Measurements from ENCODE around the gene COPA.

COPA gene

DNA sequence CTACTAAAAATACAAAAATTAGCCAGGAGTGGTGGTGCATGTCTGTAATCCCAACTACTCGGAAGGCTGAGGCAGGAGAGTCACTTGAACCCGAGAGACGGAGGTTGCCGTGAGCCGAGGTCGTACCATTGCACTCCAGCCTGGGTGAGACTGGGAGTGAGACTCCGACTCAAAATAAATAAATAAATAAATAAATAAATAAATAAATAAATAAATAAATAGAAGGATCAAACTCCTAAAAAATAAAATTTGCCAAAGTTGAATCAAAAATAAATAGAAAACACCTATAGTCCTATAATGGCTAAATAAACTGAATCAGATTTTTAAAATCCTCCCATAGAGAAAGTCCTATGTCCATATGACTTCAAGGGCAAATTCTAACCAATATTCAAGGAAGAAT, 42.9 kb downstream of the COPA start:
- Histone ChIP-seq H3K27ac (replicated peaks) (no peak overlapping the region), H3K27me3 (ENCODE audit: insufficient read depth, poor library complexity, severe bottlenecking) (no peaks in the 10 kb centered on the region), H3K4me3 (replicated peaks; ENCODE audit: insufficient read depth, low read length) (no peak overlapping the region)
- no peak for TF ChIP-seq POLR2AphosphoS5 (IDR thresholded peaks at IDR 0.05; ENCODE audit: low read depth)
- TF ChIP-seq REST (IDR thresholded peaks at IDR 0.05; ENCODE audit: insufficient replicate concordance, low read depth): no peak
- no peak for TF ChIP-seq SPI1 (IDR thresholded peaks at IDR 0.05; ENCODE audit: borderline replicate concordance, low read depth)
- no peak for TF ChIP-seq GABPA (IDR thresholded peaks at IDR 0.05; ENCODE audit: low read depth)
- TF ChIP-seq, protein P1, sequence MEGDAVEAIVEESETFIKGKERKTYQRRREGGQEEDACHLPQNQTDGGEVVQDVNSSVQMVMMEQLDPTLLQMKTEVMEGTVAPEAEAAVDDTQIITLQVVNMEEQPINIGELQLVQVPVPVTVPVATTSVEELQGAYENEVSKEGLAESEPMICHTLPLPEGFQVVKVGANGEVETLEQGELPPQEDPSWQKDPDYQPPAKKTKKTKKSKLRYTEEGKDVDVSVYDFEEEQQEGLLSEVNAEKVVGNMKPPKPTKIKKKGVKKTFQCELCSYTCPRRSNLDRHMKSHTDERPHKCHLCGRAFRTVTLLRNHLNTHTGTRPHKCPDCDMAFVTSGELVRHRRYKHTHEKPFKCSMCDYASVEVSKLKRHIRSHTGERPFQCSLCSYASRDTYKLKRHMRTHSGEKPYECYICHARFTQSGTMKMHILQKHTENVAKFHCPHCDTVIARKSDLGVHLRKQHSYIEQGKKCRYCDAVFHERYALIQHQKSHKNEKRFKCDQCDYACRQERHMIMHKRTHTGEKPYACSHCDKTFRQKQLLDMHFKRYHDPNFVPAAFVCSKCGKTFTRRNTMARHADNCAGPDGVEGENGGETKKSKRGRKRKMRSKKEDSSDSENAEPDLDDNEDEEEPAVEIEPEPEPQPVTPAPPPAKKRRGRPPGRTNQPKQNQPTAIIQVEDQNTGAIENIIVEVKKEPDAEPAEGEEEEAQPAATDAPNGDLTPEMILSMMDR (IDR thresholded peaks at IDR 0.05; ENCODE audit: insufficient read depth, low read length): no peak
- no peak for DNase-seq (ENCODE audit: low read depth in 1 of 2, low spot score in 1 of 2)

GRCh38 chr1:160296036-160296435, 47.0 kb downstream of the COPA start:
- Histone ChIP-seq H3K27me3 (ENCODE audit: insufficient read depth, poor library complexity, severe bottlenecking) (no peaks in the 10 kb centered on the region), H3K4me3 (replicated peaks; ENCODE audit: insufficient read depth, low read length) (no peak overlapping the region), H3K27ac (replicated peaks) (no peak overlapping the region)
- TF ChIP-seq, protein P1 (IDR thresholded peaks at IDR 0.05; ENCODE audit: insufficient read depth, low read length): no peak
- TF ChIP-seq GABPA (IDR thresholded peaks at IDR 0.05; ENCODE audit: low read depth) (no peak), REST (IDR thresholded peaks at IDR 0.05; ENCODE audit: insufficient replicate concordance, low read depth) (no peak), SPI1 (IDR thresholded peaks at IDR 0.05; ENCODE audit: borderline replicate concordance, low read depth) (no peak), POLR2AphosphoS5 (IDR thresholded peaks at IDR 0.05; ENCODE audit: low read depth) (no peak)
- DNase-seq (ENCODE audit: low read depth in 1 of 2, low spot score in 1 of 2): no peak

DNA sequence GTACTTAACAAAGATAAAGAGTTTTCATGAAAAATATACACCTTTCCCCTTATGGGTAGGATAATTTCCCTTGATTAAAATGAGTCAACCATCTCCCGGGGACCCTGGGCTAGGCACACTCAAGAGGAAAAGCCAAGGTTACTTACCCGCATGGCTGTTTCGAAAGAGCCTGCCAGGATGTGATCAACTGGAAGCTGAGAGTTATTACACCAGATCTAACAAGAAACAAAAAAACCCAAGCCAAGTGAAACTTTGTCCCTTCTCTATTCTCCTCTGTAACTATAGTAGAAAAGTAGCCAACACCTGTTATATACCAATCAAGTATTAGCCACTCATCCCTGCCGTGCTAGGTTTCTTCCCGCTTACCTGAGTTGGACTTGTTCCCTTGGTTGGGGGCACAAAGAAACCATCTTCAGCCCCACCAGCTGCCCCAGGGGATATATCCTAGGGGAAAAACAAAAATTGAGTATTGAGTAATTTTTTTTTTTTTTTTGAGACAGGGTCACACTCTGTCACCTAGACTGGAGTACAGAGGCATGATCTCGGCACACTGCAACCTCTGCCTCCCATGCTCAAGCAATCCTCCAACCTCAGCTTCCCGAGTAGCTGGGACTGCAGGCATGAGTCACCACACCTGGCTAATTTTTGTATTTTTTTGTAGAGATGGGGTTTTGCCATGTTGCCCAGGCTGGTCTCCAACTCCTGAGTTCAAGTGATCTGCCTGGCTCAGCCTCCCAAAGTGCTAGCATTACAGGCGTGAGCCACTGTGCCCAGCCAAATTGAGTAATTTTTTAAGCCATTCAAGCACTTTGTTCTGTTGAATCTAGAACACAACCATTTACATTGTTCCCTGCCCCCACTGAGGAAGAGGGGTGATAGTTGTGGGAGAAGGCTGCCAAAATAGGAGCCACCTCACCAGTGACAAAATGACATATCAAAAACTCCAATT, 49.8 kb downstream of the COPA start:
- Histone ChIP-seq H3K4me3 (replicated peaks; ENCODE audit: insufficient read depth, low read length) (no peak overlapping the region), H3K27me3 (ENCODE audit: insufficient read depth, poor library complexity, severe bottlenecking) (no peaks in the 10 kb centered on the region), H3K27ac (replicated peaks) (no peak overlapping the region)
- no peak for TF ChIP-seq REST (IDR thresholded peaks at IDR 0.05; ENCODE audit: insufficient replicate concordance, low read depth)
- no peak for TF ChIP-seq POLR2AphosphoS5 (IDR thresholded peaks at IDR 0.05; ENCODE audit: low read depth)
- no peak for TF ChIP-seq GABPA (IDR thresholded peaks at IDR 0.05; ENCODE audit: low read depth)
- TF ChIP-seq SPI1 (IDR thresholded peaks at IDR 0.05; ENCODE audit: borderline replicate concordance, low read depth): no peak
- TF ChIP-seq, protein P1 (IDR thresholded peaks at IDR 0.05; ENCODE audit: insufficient read depth, low read length): no peak
- DNase-seq (ENCODE audit: low read depth in 1 of 2, low spot score in 1 of 2): peak in 1 of 2 experiments; percentile 11
